BLaER1 (cell line): ENCODE measurements around the gene FERMT3.
"Not testable (repeated sequence)": the region's sequence is repeated elsewhere in the genome, so short reads cannot be mapped to it uniquely, and the experiment has no call there.

Experiments used
- H3K27ac ChIP-seq: shearing (Covaris generic); formaldehyde crosslinking; 2 replicates; pipeline ENCODE4 v1.8.1; 2022
- H3K27me3 ChIP-seq: shearing (Covaris generic); formaldehyde crosslinking; 2 replicates; pipeline ENCODE4 v1.8.1; 2022
- H3K36me3 ChIP-seq: shearing (Covaris generic); formaldehyde crosslinking; 2 replicates; pipeline ENCODE4 v1.8.1; 2022
- H3K4me1 ChIP-seq: shearing (Covaris generic); formaldehyde crosslinking; 2 replicates; pipeline ENCODE4 v1.8.1; 2022
- H3K4me2 ChIP-seq: shearing (Covaris generic); formaldehyde crosslinking; 2 replicates; pipeline ENCODE4 v1.8.1; 2022
- H3K4me3 ChIP-seq: shearing (Covaris generic); formaldehyde crosslinking; 2 replicates; pipeline ENCODE4 v1.8.1; 2022
- H3K9ac ChIP-seq: shearing (Covaris generic); formaldehyde crosslinking; 2 replicates; pipeline ENCODE4 v1.8.1; 2022
- H3K9me3 ChIP-seq: shearing (Covaris generic); formaldehyde crosslinking; 2 replicates; pipeline ENCODE4 v1.8.1; 2022
- H4K20me1 ChIP-seq: shearing (Covaris generic); formaldehyde crosslinking; 2 replicates; pipeline ENCODE4 v1.8.1; 2022
- Cebpa-rat ChIP-seq: shearing (Covaris generic); IDR thresholded peaks from 2 replicates; pipeline ENCODE4 v1.8.1; 2022

FERMT3 gene

GRCh38 chr11:64206457-64207255, at the start of gene FERMT3:
Gene FERMT3, plus strand, starts transcription at chr11:64206721. Its CDS starts 644 bp downstream, at chr11:64207365.
- Histone ChIP-seq H3K27me3 (no peaks in the 10 kb centered on the region), H3K9ac (peak within 1 kb of the TSS; percentile 98), H4K20me1 (peaks cover 62% of the 10 kb centered on the region), H3K4me3 (peak within 1 kb of the TSS; percentile 94), H3K4me1 (peaks cover 61% of the 10 kb centered on the region), H3K4me2 (peak within 1 kb of the TSS; percentile 97), H3K36me3 (peaks cover 39% of the 10 kb centered on the region), H3K9me3 (no peaks in the 10 kb centered on the region), H3K27ac (peak within 1 kb of the TSS; percentile 99)
- no peak for TF ChIP-seq Cebpa-rat

- Histone ChIP-seq H3K9me3 (no peaks in the 10 kb centered on the region), H3K4me1 (peaks cover 13% of the 10 kb centered on the region), H3K27me3 (no peaks in the 10 kb centered on the region), H3K4me2 (no peak overlapping the region), H3K4me3 (no peak overlapping the region), H3K9ac (no peak overlapping the region), H3K36me3 (peaks cover 39% of the 10 kb centered on the region), H4K20me1 (peaks cover 77% of the 10 kb centered on the region), H3K27ac (no peak overlapping the region)
- no peak for TF ChIP-seq Cebpa-rat
Observed at GRCh38 chr11:64157631-64158394, 48.7 kb upstream of the FERMT3 start.

GRCh38 chr11:64161037-64161436, 45.5 kb upstream of the FERMT3 start:
- TF ChIP-seq Cebpa-rat = no peak
- H3K27me3 ChIP-seq = no peaks in the 10 kb centered on the region
- H3K27ac ChIP-seq = no peak overlapping the region
- no peak overlapping the region for H3K4me2 ChIP-seq
- no peaks in the 10 kb centered on the region for H3K9me3 ChIP-seq
- H3K4me1 ChIP-seq = peaks cover 26% of the 10 kb centered on the region
- no peak overlapping the region for H3K4me3 ChIP-seq
- H3K9ac ChIP-seq = no peak overlapping the region
- peaks cover 31% of the 10 kb centered on the region for H3K36me3 ChIP-seq
- H4K20me1 ChIP-seq = peaks cover 63% of the 10 kb centered on the region

- H4K20me1 ChIP-seq = peaks cover 46% of the 10 kb centered on the region
- H3K4me1 ChIP-seq = peaks cover 38% of the 10 kb centered on the region
- H3K36me3 ChIP-seq = peaks cover 23% of the 10 kb centered on the region
- not testable (repeated sequence) for H3K4me3 ChIP-seq, H3K9me3 ChIP-seq, H3K27ac ChIP-seq, H3K27me3 ChIP-seq, H3K4me2 ChIP-seq, H3K9ac ChIP-seq
Observed at GRCh38 chr11:64162769-64163168, 43.8 kb upstream of the FERMT3 start.

GRCh38 chr11:64163951-64164350, 42.6 kb upstream of the FERMT3 start:
- Histone ChIP-seq H4K20me1 (peaks cover 35% of the 10 kb centered on the region), H3K4me1 (peaks cover 47% of the 10 kb centered on the region), H3K27ac (no peak overlapping the region), H3K9me3 (no peaks in the 10 kb centered on the region), H3K4me2 (peak overlapping the region; percentile 99), H3K27me3 (no peaks in the 10 kb centered on the region), H3K9ac (no peak overlapping the region), H3K4me3 (no peak overlapping the region), H3K36me3 (peaks cover 14% of the 10 kb centered on the region)
- no peak for TF ChIP-seq Cebpa-rat

- Histone ChIP-seq H3K9ac (peak overlapping the region; percentile 91), H3K4me2 (peak overlapping the region; percentile 99), H3K36me3 (peaks cover 14% of the 10 kb centered on the region), H3K4me3 (peak overlapping the region; percentile 87), H3K27me3 (no peaks in the 10 kb centered on the region), H3K27ac (peak overlapping the region; percentile 92), H3K4me1 (peaks cover 51% of the 10 kb centered on the region), H3K9me3 (no peaks in the 10 kb centered on the region), H4K20me1 (peaks cover 35% of the 10 kb centered on the region)
- no peak for TF ChIP-seq Cebpa-rat
Observed at GRCh38 chr11:64164392-64165312, 41.9 kb upstream of the FERMT3 start.

GRCh38 chr11:64165481-64165841, 41.1 kb upstream of the FERMT3 start:
- peak overlapping the region; percentile 99 for H3K4me2 ChIP-seq
- H4K20me1 ChIP-seq = peaks cover 27% of the 10 kb centered on the region
- no peak for TF ChIP-seq Cebpa-rat
- peaks cover 14% of the 10 kb centered on the region for H3K36me3 ChIP-seq
- no peaks in the 10 kb centered on the region for H3K27me3 ChIP-seq
- H3K4me3 ChIP-seq = peak overlapping the region; percentile 87
- peak overlapping the region; percentile 91 for H3K9ac ChIP-seq
- H3K27ac ChIP-seq = peak overlapping the region; percentile 92
- no peaks in the 10 kb centered on the region for H3K9me3 ChIP-seq
- peaks cover 54% of the 10 kb centered on the region for H3K4me1 ChIP-seq

- Histone ChIP-seq H4K20me1 (peaks cover 21% of the 10 kb centered on the region), H3K9me3 (no peaks in the 10 kb centered on the region), H3K4me2 (peak within 1 kb of the TSS; percentile 99), H3K4me3 (peak within 1 kb of the TSS; percentile 87), H3K9ac (peak within 1 kb of the TSS; percentile 91), H3K4me1 (peaks cover 54% of the 10 kb centered on the region), H3K36me3 (peaks cover 11% of the 10 kb centered on the region), H3K27ac (peak within 1 kb of the TSS; percentile 92), H3K27me3 (no peaks in the 10 kb centered on the region)
- TF ChIP-seq Cebpa-rat = no peak
Observed at GRCh38 chr11:64165842-64166635, 40.5 kb upstream of the FERMT3 start, which contains the start of gene MACROD1. Gene MACROD1, minus strand, starts transcription at chr11:64166113. Its CDS starts 119 bp downstream, at chr11:64165994.

GRCh38 chr11:64170419-64170818, 36.1 kb upstream of the FERMT3 start:
- Histone ChIP-seq H3K27ac (no peak overlapping the region), H3K36me3 (peaks cover 7% of the 10 kb centered on the region; the same call in 1 of the 2 replicates), H3K9ac (no peak overlapping the region), H3K9me3 (peaks cover 7% of the 10 kb centered on the region), H3K27me3 (no peaks in the 10 kb centered on the region), H3K4me2 (no peak overlapping the region), H4K20me1 (no peaks in the 10 kb centered on the region), H3K4me3 (no peak overlapping the region), H3K4me1 (peaks cover 44% of the 10 kb centered on the region)
- TF ChIP-seq Cebpa-rat = no peak
